Pancreas (tissue), 10 donors: ENCODE data around the gene ASTN1. TPM values are rescaled to one million over a fixed set of nuclear protein-coding genes. Genes with fewer than 3 reads are reported as not detected.

Experiments used
- ATAC-seq, 4 donors: fragments of 200-7000 bp; cut with Tn5 transposase; one replicate each; pipeline versions ENCODE4 v1.8.0 to v1.9.1; 2020; ENCODE audit warnings: mild to moderate bottlenecking in 4 of 4, moderate library complexity in 4 of 4
- DNase-seq, 6 donors: peaks; one replicate each; pipeline ENCODE4 v3.0.0-alpha.2; 2020
- FAIRE-seq: peaks from 2 replicates; lab custom pipeline; 2012; peaks lifted over from hg19 to GRCh38; lab: Jason Lieb, UNC
- H3K27ac ChIP-seq, 4 donors: fragments of 200-600 bp; sonication (generic); 1 replicate in 3 of 4; 2 replicates in 1 of 4; pipeline versions ENCODE4 v1.5.0 to v1.8.0; 2020
- H3K27me3 ChIP-seq, 4 donors: fragments of 200-600 bp; one replicate each; pipeline ENCODE4 v1.8.0; 2021
- H3K36me3 ChIP-seq, 3 donors: fragments of 200-600 bp; sonication (generic) in 1 of 3; one replicate each; pipeline versions ENCODE4 v1.5.0 to v1.8.0; 2020 to 2021
- H3K4me1 ChIP-seq, 3 donors: fragments of 200-600 bp; one replicate each; pipeline ENCODE4 v1.8.0; 2021
- H3K4me3 ChIP-seq, 4 donors: fragments of 200-600 bp; sonication (generic) in 2 of 4; one replicate each; pipeline versions ENCODE4 v1.5.0 to v1.8.0; 2020 to 2021
- H3K9me3 ChIP-seq, 4 donors: fragments of 200-600 bp; one replicate each; pipeline ENCODE4 v1.8.0; 2021
- CTCF ChIP-seq, 4 donors: fragments of 200-600 bp; sonication (generic) in 3 of 4; IDR thresholded peaks; one replicate each; pipeline versions ENCODE4 v1.5.0 to v1.8.0; 2021; ENCODE audit warnings: antibody characterized with exemption in 4 of 4
- WGBS, 2 donors: extraction: QIAGEN DNeasy Blood & Tissue Kit; methylation state at CpG; one replicate each; pipeline ENCODE4 v1.1.7; 2013; 5-methylcytosine and 5-hydroxymethylcytosine counted together
- intact Hi-C, 3 donors: fragments of 100-400 bp; cut with DNase I; formaldehyde crosslinking; loops; one replicate each; pipeline versions ENCODE4 v1.11.1 to v1.14.2; 2022
- polyA plus RNA-seq, 2 donors: library from polyadenylated mRNA; stranded (reverse); fragments of 200-250 nt; gene quantifications; one replicate each; pipeline ENCODE4 v1.2.3, GENCODE V29; 2013
- total RNA-seq, 6 donors: library from RNA; stranded (reverse); fragmentation: NEBNext Ultra II Directional in 4 of 6; extraction: Animal tissue kit (Norgen Biotek cat#: 25700) in 4 of 6; gene quantifications; one replicate each; pipeline versions ENCODE4 v1.2.1 to v1.2.4, GENCODE V29; 2021 to 2023
- donor health status: healthy with polysubstance abuse.
- donor health status: DM: no; HTN: no; CAD: no; lungs with moderate emphysema.
- donor health status: DM: no; HTN: no; CAD: no.
- donor health status: control.
- donor health status: control.
- donor health status: Bipolar disorder and iron deficiency.
- donor health status: DM: yes; HTN: yes; CAD: no.
- donor health status: DM: no; HTN: no; CAD: no.
- donor health status: DM: no; HTN: no; CAD: no.
- donor health status: DM: yes; HTN: yes; CAD: no.

ASTN1 gene
- total and polyA plus RNA-seq, 8 donors: 0.11 to 0.77 (median 0.32) TPM

- intact Hi-C loops: no loop called here
- no peak for TF ChIP-seq CTCF (IDR thresholded peaks at IDR 0.05)
- Histone ChIP-seq H3K27ac (no peak overlapping the region), H3K4me3 (no peak overlapping the region), H3K27me3 (no peaks in the 10 kb centered on the region), H3K36me3 (no peaks in the 10 kb centered on the region), H3K9me3 (no peaks in the 10 kb centered on the region), H3K4me1 (no peaks in the 10 kb centered on the region)
- no peak for DNase-seq
- 80 to 85% methylated on average over 12 of the region's 12 CpGs for WGBS, 2 donors
- ATAC-seq: no peak
- FAIRE-seq: no peak
These were observed 41.9 kb downstream of the ASTN1 start for GRCh38 chr1:177122461-177123251.

GRCh38 chr1:177119311-177119710 is 45.2 kb downstream of the ASTN1 start:
- TF ChIP-seq CTCF (IDR thresholded peaks at IDR 0.05): no peak
- Histone ChIP-seq H3K27ac (no peak overlapping the region), H3K36me3 (no peaks in the 10 kb centered on the region), H3K4me3 (no peak overlapping the region), H3K27me3 (no peaks in the 10 kb centered on the region), H3K4me1 (no peaks in the 10 kb centered on the region), H3K9me3 (no peaks in the 10 kb centered on the region)
- 48 to 54% methylated on average over 4 of the region's 4 CpGs for WGBS, 2 donors
- DNase-seq (no peak), FAIRE-seq (no peak), ATAC-seq (no peak)
- intact Hi-C loops: no loop called here

GRCh38 chr1:177118901-177119300 is 45.6 kb downstream of the ASTN1 start:
- WGBS, 2 donors: 66% methylated on average over 4 of the region's 4 CpGs
- no peaks in the 10 kb centered on the region for H3K36me3 ChIP-seq
- no peak overlapping the region for H3K4me3 ChIP-seq
- H3K4me1 ChIP-seq: no peaks in the 10 kb centered on the region
- no peak for ATAC-seq
- H3K9me3 ChIP-seq: no peaks in the 10 kb centered on the region
- intact Hi-C loops: no loop called here
- no peak for FAIRE-seq
- no peak overlapping the region for H3K27ac ChIP-seq
- DNase-seq: no peak
- TF ChIP-seq CTCF (IDR thresholded peaks at IDR 0.05): no peak
- H3K27me3 ChIP-seq: no peaks in the 10 kb centered on the region

GRCh38 chr1:177116941-177117340 is 47.6 kb downstream of the ASTN1 start:
- H3K4me1 ChIP-seq: no peaks in the 10 kb centered on the region
- no peaks in the 10 kb centered on the region for H3K27me3 ChIP-seq
- no peak for TF ChIP-seq CTCF (IDR thresholded peaks at IDR 0.05)
- ATAC-seq: no peak
- no peak for DNase-seq
- no peak overlapping the region for H3K27ac ChIP-seq
- no peak for FAIRE-seq
- no peak overlapping the region for H3K4me3 ChIP-seq
- no peaks in the 10 kb centered on the region for H3K36me3 ChIP-seq
- WGBS, 2 donors: 55 to 63% methylated on average over 4 of the region's 4 CpGs
- intact Hi-C loops: no loop called here
- H3K9me3 ChIP-seq: no peaks in the 10 kb centered on the region
